ENCODE results near the gene DENND1A. TPM values are rescaled to one million over a fixed set of nuclear protein-coding genes. Genes with fewer than 3 reads are reported as not detected.

Gene DENND1A
- total RNA-seq, 1 donor from 2014 or later: 12.7 TPM

- Mint-ChIP-seq H3K27ac (ENCODE audit: unreplicated experiment) (no peak overlapping the region), H3K27me3 (ENCODE audit: low read depth, unreplicated experiment) (peaks cover 46% of the 10 kb centered on the region)
Observed at GRCh38 chr9:123412171-123412820, 517.6 kb downstream of the DENND1A start.

GRCh38 chr9:123411636-123412035 lies 518.3 kb downstream of the DENND1A start:
- Mint-ChIP-seq H3K9me3 (ENCODE audit: unreplicated experiment) (no peaks in the 10 kb centered on the region), H3K4me3 (ENCODE audit: unreplicated experiment) (no peak overlapping the region), H3K36me3 (ENCODE audit: low read depth, unreplicated experiment) (peaks cover 9% of the 10 kb centered on the region), H3K4me1 (ENCODE audit: low read depth, unreplicated experiment) (peaks cover 5% of the 10 kb centered on the region), H3K27ac (ENCODE audit: unreplicated experiment) (no peak overlapping the region), H3K27me3 (ENCODE audit: low read depth, unreplicated experiment) (peaks cover 42% of the 10 kb centered on the region)
- H3K36me3 ChIP-seq (ENCODE audit: insufficient read depth, low read length): no peaks in the 10 kb centered on the region
- H3K4me2 ChIP-seq (ENCODE audit: low read length): no peak overlapping the region
- no peak for TF ChIP-seq EZH2 (IDR thresholded peaks at IDR 0.05; ENCODE audit: insufficient read depth, low read length)
- TF ChIP-seq, protein P1, sequence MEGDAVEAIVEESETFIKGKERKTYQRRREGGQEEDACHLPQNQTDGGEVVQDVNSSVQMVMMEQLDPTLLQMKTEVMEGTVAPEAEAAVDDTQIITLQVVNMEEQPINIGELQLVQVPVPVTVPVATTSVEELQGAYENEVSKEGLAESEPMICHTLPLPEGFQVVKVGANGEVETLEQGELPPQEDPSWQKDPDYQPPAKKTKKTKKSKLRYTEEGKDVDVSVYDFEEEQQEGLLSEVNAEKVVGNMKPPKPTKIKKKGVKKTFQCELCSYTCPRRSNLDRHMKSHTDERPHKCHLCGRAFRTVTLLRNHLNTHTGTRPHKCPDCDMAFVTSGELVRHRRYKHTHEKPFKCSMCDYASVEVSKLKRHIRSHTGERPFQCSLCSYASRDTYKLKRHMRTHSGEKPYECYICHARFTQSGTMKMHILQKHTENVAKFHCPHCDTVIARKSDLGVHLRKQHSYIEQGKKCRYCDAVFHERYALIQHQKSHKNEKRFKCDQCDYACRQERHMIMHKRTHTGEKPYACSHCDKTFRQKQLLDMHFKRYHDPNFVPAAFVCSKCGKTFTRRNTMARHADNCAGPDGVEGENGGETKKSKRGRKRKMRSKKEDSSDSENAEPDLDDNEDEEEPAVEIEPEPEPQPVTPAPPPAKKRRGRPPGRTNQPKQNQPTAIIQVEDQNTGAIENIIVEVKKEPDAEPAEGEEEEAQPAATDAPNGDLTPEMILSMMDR (IDR thresholded peaks at IDR 0.05; ENCODE audit: insufficient read depth, low read depth, low read length): no peak
- peaks cover 3% of the 10 kb centered on the region for H4K20me1 ChIP-seq (ENCODE audit: insufficient read depth, low read length)
- no peak for FAIRE-seq
- H3K4me3 ChIP-seq (ENCODE audit: insufficient read depth, low read depth, low read length): no peak overlapping the region
- DNase-seq (ENCODE audit: low read depth): no peak
- peaks cover 7% of the 10 kb centered on the region for H3K4me1 ChIP-seq (ENCODE audit: insufficient read depth, low read length)
- no peaks in the 10 kb centered on the region for H3K9me3 ChIP-seq (ENCODE audit: insufficient read depth, low read depth, low read length)
- no peaks in the 10 kb centered on the region for H3K27me3 ChIP-seq (ENCODE audit: insufficient read depth, low read length)
- no peak overlapping the region for H3K9ac ChIP-seq (ENCODE audit: low read length)
- no peak overlapping the region for H2AFZ ChIP-seq (ENCODE audit: low read depth, low read length)
- no peaks in the 10 kb centered on the region for H3K79me2 ChIP-seq (ENCODE audit: insufficient read depth, low read length)
- no peak overlapping the region for H3K27ac ChIP-seq (ENCODE audit: low read depth, low read length)

More at GRCh38 chr9:123412171-123412820, 517.6 kb downstream of the DENND1A start:
- no peak overlapping the region for H3K4me3 ChIP-seq (ENCODE audit: insufficient read depth, low read depth, low read length)
- H3K4me1 ChIP-seq (ENCODE audit: insufficient read depth, low read length): peaks cover 2% of the 10 kb centered on the region
- DNase-seq (ENCODE audit: low read depth): no peak
- peaks cover 2% of the 10 kb centered on the region for H3K4me1 Mint-ChIP-seq (ENCODE audit: low read depth, unreplicated experiment)
- H3K36me3 Mint-ChIP-seq (ENCODE audit: low read depth, unreplicated experiment): peaks cover 11% of the 10 kb centered on the region
- no peak overlapping the region for H2AFZ ChIP-seq (ENCODE audit: low read depth, low read length)
- H3K27me3 ChIP-seq (ENCODE audit: insufficient read depth, low read length): no peaks in the 10 kb centered on the region
- no peaks in the 10 kb centered on the region for H3K9me3 ChIP-seq (ENCODE audit: insufficient read depth, low read depth, low read length)
- no peak overlapping the region for H3K9ac ChIP-seq (ENCODE audit: low read length)
- no peaks in the 10 kb centered on the region for H3K79me2 ChIP-seq (ENCODE audit: insufficient read depth, low read length)
- TF ChIP-seq EZH2 (IDR thresholded peaks at IDR 0.05; ENCODE audit: insufficient read depth, low read length): no peak
- TF ChIP-seq, protein P1 (IDR thresholded peaks at IDR 0.05; ENCODE audit: insufficient read depth, low read depth, low read length): no peak
- H3K4me2 ChIP-seq (ENCODE audit: low read length): no peak overlapping the region
- peaks cover 3% of the 10 kb centered on the region for H4K20me1 ChIP-seq (ENCODE audit: insufficient read depth, low read length)
- H3K36me3 ChIP-seq (ENCODE audit: insufficient read depth, low read length): no peaks in the 10 kb centered on the region
- no peak overlapping the region for H3K4me3 Mint-ChIP-seq (ENCODE audit: unreplicated experiment)
- no peak overlapping the region for H3K27ac ChIP-seq (ENCODE audit: low read depth, low read length)
- no peak for FAIRE-seq
- no peaks in the 10 kb centered on the region for H3K9me3 Mint-ChIP-seq (ENCODE audit: unreplicated experiment)

DNA sequence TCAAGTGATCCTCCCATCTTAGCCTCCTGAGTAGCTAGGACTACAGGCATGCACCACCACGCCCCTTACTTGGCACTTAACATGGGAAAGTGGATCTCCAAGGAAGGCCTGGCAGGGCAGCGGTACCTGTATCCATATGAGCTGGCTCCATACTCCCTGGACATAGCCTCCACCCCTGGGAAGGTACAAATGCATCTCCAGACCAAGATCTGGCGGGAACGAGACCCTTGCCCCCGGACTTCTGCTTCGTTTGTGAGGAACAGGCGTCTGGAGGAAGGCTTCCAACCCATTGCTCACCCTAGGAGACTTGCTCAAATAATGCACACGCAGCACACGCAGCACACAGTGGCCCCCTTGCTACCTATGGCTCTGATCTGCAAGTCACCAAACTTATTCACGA lies 518.7 kb downstream of the DENND1A start:
- H3K27ac Mint-ChIP-seq (ENCODE audit: unreplicated experiment): no peak overlapping the region
- DNase-seq (ENCODE audit: low read depth): no peak

More for the DNA sequence above, 518.7 kb downstream of the DENND1A start:
- H3K27me3 ChIP-seq (ENCODE audit: insufficient read depth, low read length): no peaks in the 10 kb centered on the region
- H3K4me2 ChIP-seq (ENCODE audit: low read length): no peak overlapping the region
- Mint-ChIP-seq H3K4me3 (ENCODE audit: unreplicated experiment) (no peak overlapping the region), H3K36me3 (ENCODE audit: low read depth, unreplicated experiment) (peaks cover 9% of the 10 kb centered on the region), H3K4me1 (ENCODE audit: low read depth, unreplicated experiment) (peaks cover 10% of the 10 kb centered on the region), H3K27me3 (ENCODE audit: low read depth, unreplicated experiment) (peaks cover 39% of the 10 kb centered on the region), H3K9me3 (ENCODE audit: unreplicated experiment) (no peaks in the 10 kb centered on the region)
- H3K36me3 ChIP-seq (ENCODE audit: insufficient read depth, low read length): no peaks in the 10 kb centered on the region
- H4K20me1 ChIP-seq (ENCODE audit: insufficient read depth, low read length): peaks cover 3% of the 10 kb centered on the region
- H2AFZ ChIP-seq (ENCODE audit: low read depth, low read length): no peak overlapping the region
- no peak for TF ChIP-seq EZH2 (IDR thresholded peaks at IDR 0.05; ENCODE audit: insufficient read depth, low read length)
- TF ChIP-seq, protein P1 (IDR thresholded peaks at IDR 0.05; ENCODE audit: insufficient read depth, low read depth, low read length): no peak
- FAIRE-seq: no peak
- no peak overlapping the region for H3K9ac ChIP-seq (ENCODE audit: low read length)
- no peak overlapping the region for H3K27ac ChIP-seq (ENCODE audit: low read depth, low read length)
- H3K4me3 ChIP-seq (ENCODE audit: insufficient read depth, low read depth, low read length): no peak overlapping the region
- H3K9me3 ChIP-seq (ENCODE audit: insufficient read depth, low read depth, low read length): no peaks in the 10 kb centered on the region
- peaks cover 12% of the 10 kb centered on the region for H3K4me1 ChIP-seq (ENCODE audit: insufficient read depth, low read length)
- H3K79me2 ChIP-seq (ENCODE audit: insufficient read depth, low read length): no peaks in the 10 kb centered on the region

All from astrocyte (in vitro differentiated cells and primary cell).